GM23338 (cell line): ENCODE results near the gene SOSTDC1. TPM values are rescaled to one million over a fixed set of nuclear protein-coding genes. Genes with fewer than 3 reads are reported as not detected.
A peak's percentile ranks its signal among the peaks of the same experiment; 100 is the strongest.

ENCODE experiments used
- ATAC-seq: fragments of 200-7000 bp; cut with Tn5 transposase; 3 replicates; pipeline ENCODE4 v1.9.1; 2020
- DNase-seq: peaks from one replicate; pipeline ENCODE4 v3.0.0-alpha.2; 2015; ENCODE audit warnings: low spot score
- H2AFZ ChIP-seq: fragments of 200-600 bp; sonication (generic); 2 replicates; pipeline ENCODE4 v1.8.0; 2016; ENCODE audit warnings: antibody characterized with exemption, mild to moderate bottlenecking, moderate library complexity
- H3F3A ChIP-seq: fragments of 200-600 bp; sonication (generic); replicated peaks from 2 replicates; pipeline ENCODE4 v1.8.0; 2017; ENCODE audit warnings: antibody characterized with exemption, mixed run types, low read depth
- H3K27ac ChIP-seq: fragments of 200-600 bp; sonication (generic); 2 replicates; pipeline ENCODE4 v1.6.1; 2016; ENCODE audit warnings: low read depth
- H3K27me3 ChIP-seq: fragments of 200-600 bp; sonication (generic); 2 replicates; pipeline ENCODE4 v1.8.0; 2016; ENCODE audit warnings: mild to moderate bottlenecking, mixed run types, moderate library complexity; ENCODE audit not compliant: insufficient read depth
- H3K36me3 ChIP-seq: fragments of 200-600 bp; sonication (generic); 2 replicates; pipeline ENCODE4 v1.8.0; 2016; ENCODE audit warnings: mild to moderate bottlenecking; ENCODE audit not compliant: insufficient read depth
- H3K4me1 ChIP-seq: fragments of 200-600 bp; sonication (generic); 2 replicates; pipeline ENCODE4 v1.8.0; 2016; ENCODE audit warnings: mild to moderate bottlenecking, moderate library complexity; ENCODE audit not compliant: insufficient read depth
- H3K4me2 ChIP-seq: fragments of 200-600 bp; sonication (generic); 2 replicates; pipeline ENCODE4 v1.7.1; 2017; ENCODE audit warnings: mixed run types
- H3K4me3 ChIP-seq: fragments of 200-600 bp; sonication (generic); 2 replicates; pipeline ENCODE4 v1.6.1; 2016; ENCODE audit warnings: mixed run types
- H3K79me2 ChIP-seq: fragments of 200-600 bp; sonication (generic); replicated peaks from 2 replicates; pipeline ENCODE4 v1.8.0; 2017; ENCODE audit warnings: mild to moderate bottlenecking; ENCODE audit not compliant: insufficient read depth
- H3K9me2 ChIP-seq: fragments of 200-600 bp; sonication (generic); 2 replicates; pipeline ENCODE4 v1.8.0; 2017; ENCODE audit not compliant: insufficient read depth
- H4K20me1 ChIP-seq: fragments of 200-600 bp; sonication (generic); replicated peaks from 2 replicates; pipeline ENCODE4 v1.8.0; 2017; ENCODE audit warnings: mild to moderate bottlenecking; ENCODE audit not compliant: insufficient read depth
- H3K27ac Mint-ChIP-seq: 2 replicates; pipeline ENCODE4 v1.8.0; 2020; ENCODE audit warnings: inconsistent platforms, mild to moderate bottlenecking, moderate library complexity, mixed read lengths
- H3K27me3 Mint-ChIP-seq: 3 replicates; pipeline ENCODE4 v1.8.0; 2022; ENCODE audit warnings: low read depth, mild to moderate bottlenecking, moderate library complexity, mixed read lengths, inconsistent platforms; ENCODE audit not compliant: insufficient read depth, poor library complexity
- H3K36me3 Mint-ChIP-seq: 3 replicates; pipeline ENCODE4 v1.8.0; 2021; ENCODE audit warnings: low read depth, mild to moderate bottlenecking, inconsistent platforms, moderate library complexity, mixed read lengths
- H3K4me1 Mint-ChIP-seq: 3 replicates; pipeline ENCODE4 v1.8.0; 2020; ENCODE audit warnings: mild to moderate bottlenecking, inconsistent platforms, mixed read lengths
- H3K4me3 Mint-ChIP-seq: 3 replicates; pipeline ENCODE4 v1.8.0; 2021; ENCODE audit warnings: moderate library complexity, mild to moderate bottlenecking, inconsistent platforms, mixed read lengths
- H3K9me3 Mint-ChIP-seq: 3 replicates; pipeline ENCODE4 v1.8.0; 2020; ENCODE audit warnings: moderate library complexity, mild to moderate bottlenecking, inconsistent platforms, mixed read lengths
- CREB1 ChIP-seq: fragments of 250-450 bp; sonication (Bioruptor Pico); IDR thresholded peaks from 2 replicates; pipeline ENCODE4 v1.5.0; 2020; ENCODE audit warnings: low read depth, mild to moderate bottlenecking, moderate library complexity
- CTCF ChIP-seq, 2 experiments: fragments of 200-600 bp in 1 of 2; sonication (generic) in 1 of 2; conservative IDR thresholded peaks; 2 replicates each; pipeline versions ENCODE4 v1.5.1 to v1.6.1; 2016 to 2017; ENCODE audit warnings: antibody characterized with exemption in 2 of 2, low read depth in 2 of 2, mild to moderate bottlenecking in 2 of 2, moderate library complexity in 1 of 2
- ETS1 ChIP-seq: IDR thresholded peaks from 2 replicates; pipeline ENCODE4 v1.6.1; 2016; ENCODE audit warnings: antibody characterized with exemption
- EZH2 ChIP-seq: fragments of 200-600 bp; sonication (generic); IDR thresholded peaks from one replicate; pipeline ENCODE4 v1.8.0; 2017; ENCODE audit warnings: antibody characterized with exemption, mild to moderate bottlenecking, low read depth; ENCODE audit not compliant: unreplicated experiment
- EZH2phosphoT487 ChIP-seq: fragments of 200-600 bp; sonication (generic); IDR thresholded peaks from one replicate; pipeline ENCODE4 v1.8.1; 2018; ENCODE audit warnings: antibody characterized with exemption; ENCODE audit not compliant: unreplicated experiment
- JUNB ChIP-seq: IDR thresholded peaks from one replicate; pipeline ENCODE4 v1.6.1; 2016; ENCODE audit warnings: antibody characterized with exemption; ENCODE audit not compliant: unreplicated experiment
- NANOG ChIP-seq: IDR thresholded peaks from 2 replicates; pipeline ENCODE4 v1.6.1; 2016; ENCODE audit warnings: antibody characterized with exemption, borderline replicate concordance
- POLR2AphosphoS5 ChIP-seq: IDR thresholded peaks from 2 replicates; pipeline ENCODE4 v1.6.1; 2016; ENCODE audit warnings: antibody characterized with exemption, low read depth
- REST ChIP-seq: IDR thresholded peaks from one replicate; pipeline ENCODE4 v1.6.1; 2018; ENCODE audit warnings: antibody characterized with exemption; ENCODE audit not compliant: unreplicated experiment
- STAT1 ChIP-seq: IDR thresholded peaks from one replicate; pipeline ENCODE4 v1.6.1; 2016; ENCODE audit warnings: antibody characterized with exemption; ENCODE audit not compliant: unreplicated experiment
- ZNF114 ChIP-seq: fragments of 250-450 bp; sonication (Bioruptor Pico); IDR thresholded peaks from 2 replicates; pipeline ENCODE4 v1.5.0; 2020; ENCODE audit warnings: mild to moderate bottlenecking, moderate library complexity
- ZNF331 ChIP-seq: fragments of 250-450 bp; sonication (Bioruptor Pico); IDR thresholded peaks from 2 replicates; pipeline ENCODE4 v1.5.0; 2020; ENCODE audit warnings: low read depth, mild to moderate bottlenecking, moderate library complexity
- ZNF462 ChIP-seq: fragments of 250-450 bp; sonication (Bioruptor Pico); IDR thresholded peaks from 2 replicates; pipeline ENCODE4 v1.5.0; 2020; ENCODE audit warnings: mild to moderate bottlenecking, moderate library complexity
- polyA plus RNA-seq: library from polyadenylated mRNA; unstranded; fragments of >200 nt; fragmentation: Nextera tagmentation; extraction: Ambion mirVana; gene quantifications from 2 replicates; pipeline ENCODE4 v1.2.1, GENCODE V29; 2016
- total RNA-seq: library from RNA; depleted of rRNA; stranded (reverse); fragments of >200 nt; shearing (Covaris generic); gene quantifications from 2 replicates; pipeline ENCODE4 v1.2.3, GENCODE V29; 2014

SOSTDC1 gene
- total and polyA plus RNA-seq, 2 experiments from 2014 or later = 0.76 to 1.0 TPM

GRCh38 chr7:16420329-16420648 is 45.2 kb downstream of the SOSTDC1 start:
- H3K9me3 Mint-ChIP-seq = no peaks in the 10 kb centered on the region; the same call in 2 of the 3 replicates
- H4K20me1 ChIP-seq = no peaks in the 10 kb centered on the region
- H3K4me1 Mint-ChIP-seq = peaks cover 9% of the 10 kb centered on the region; the same call in 2 of the 3 replicates
- H3K36me3 Mint-ChIP-seq = no peaks in the 10 kb centered on the region
- H3K27ac ChIP-seq = no peak overlapping the region
- no peaks in the 10 kb centered on the region for H3F3A ChIP-seq
- peaks cover 17% of the 10 kb centered on the region for H3K27me3 Mint-ChIP-seq
- ATAC-seq (no peak), DNase-seq (no peak)
- H3K4me2 ChIP-seq = peak overlapping the region; percentile 75
- H3K27ac Mint-ChIP-seq = 0 out of 2 replicates have a peak overlapping the region, but pooled peaks have one; percentile 84
- no peaks in the 10 kb centered on the region for H3K36me3 ChIP-seq
- H3K79me2 ChIP-seq = no peaks in the 10 kb centered on the region
- H3K4me1 ChIP-seq = peaks cover 6% of the 10 kb centered on the region
- no peaks in the 10 kb centered on the region for H3K9me2 ChIP-seq
- H3K4me3 ChIP-seq = peak overlapping the region; percentile 88
- H3K27me3 ChIP-seq = peaks cover 23% of the 10 kb centered on the region
- no peak for TF ChIP-seq ZNF462 (CRISPR knock-in tag)
- TF ChIP-seq CTCF (conservative IDR thresholded peaks at IDR 0.05; ENCODE audit: low read depth in 2 of 2) = no peak
- TF ChIP-seq POLR2AphosphoS5 = no peak
- TF ChIP-seq JUNB = no peak
- no peak for TF ChIP-seq NANOG
- TF ChIP-seq ZNF114 = no peak
- TF ChIP-seq EZH2phosphoT487 = no peak
- TF ChIP-seq EZH2 = no peak
- no peak for TF ChIP-seq CREB1 (CRISPR knock-in tag)
- TF ChIP-seq ETS1 = no peak
- no peak for TF ChIP-seq STAT1
- TF ChIP-seq REST = no peak
- no peak for TF ChIP-seq ZNF331 (CRISPR knock-in tag)
- peak overlapping the region; percentile 83 for H2AFZ ChIP-seq
- peak overlapping the region; percentile 83 for H3K4me3 Mint-ChIP-seq
